Daoy (cell line): Measurements from ENCODE around the gene CEP170. TPM values are rescaled to one million over a fixed set of nuclear protein-coding genes. Genes with fewer than 3 reads are reported as not detected.

ENCODE experiments used
- DNase-seq: peaks from one replicate; pipeline ENCODE4 v3.0.0-alpha.2; 2015; ENCODE audit warnings: low read depth
- total RNA-seq: library from RNA; depleted of rRNA; stranded (reverse); fragments of >200 nt; shearing (Covaris generic); gene quantifications from 2 replicates; pipeline ENCODE4 v1.2.3, GENCODE V29; 2014

Gene CEP170
- total RNA-seq, 1 experiment from 2014 or later = 60.1 TPM

GRCh38 chr1:243267914-243268653 is 13.0 kb upstream of the CEP170 start:
- DNase-seq = peak; percentile 67

GRCh38 chr1:243267471-243267880 is 12.4 kb upstream of the CEP170 start:
- no peak for DNase-seq

DNA sequence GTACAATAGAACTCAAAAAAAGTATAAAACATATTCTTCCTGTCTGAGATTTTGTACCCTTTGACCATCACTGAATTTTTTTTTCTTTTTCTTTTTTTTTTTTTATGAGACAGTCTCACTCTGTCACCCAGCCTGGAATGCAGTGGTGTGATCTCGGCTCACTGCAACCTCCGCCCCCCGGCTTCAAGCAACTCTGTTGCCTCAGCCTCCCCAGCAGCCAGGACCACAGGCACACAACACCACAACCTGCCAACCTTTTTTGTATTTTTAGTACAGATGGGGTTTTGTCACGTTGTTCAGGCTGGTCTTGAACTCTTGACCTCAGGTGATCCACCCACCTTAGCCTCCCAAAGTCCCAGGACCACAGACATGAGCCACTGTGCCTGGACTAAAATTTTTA is 11.2 kb upstream of the CEP170 start:
- DNase-seq = no peak

- peak; percentile 46 for DNase-seq
Measured at GRCh38 chr1:243264717-243265116, 9.6 kb upstream of the CEP170 start.

DNA sequence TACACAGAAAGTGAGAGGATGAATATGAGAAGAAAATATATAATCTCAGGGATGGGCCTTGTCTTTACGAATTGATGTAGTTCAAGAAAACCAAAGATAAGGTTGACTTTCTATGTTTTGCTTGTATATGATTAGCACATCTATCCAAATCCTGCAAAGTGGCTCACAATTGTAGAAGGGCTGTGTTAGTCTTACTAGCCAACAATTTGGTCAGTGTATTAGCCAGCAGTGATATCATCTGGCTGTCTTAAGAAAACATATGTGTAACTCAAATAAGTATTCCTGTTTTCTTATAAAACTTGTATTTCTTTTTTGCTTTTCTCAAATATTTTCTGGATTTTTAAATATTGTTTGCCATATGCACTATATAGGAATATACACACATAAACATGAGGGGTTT is 6.3 kb upstream of the CEP170 start:
- no peak for DNase-seq

DNA sequence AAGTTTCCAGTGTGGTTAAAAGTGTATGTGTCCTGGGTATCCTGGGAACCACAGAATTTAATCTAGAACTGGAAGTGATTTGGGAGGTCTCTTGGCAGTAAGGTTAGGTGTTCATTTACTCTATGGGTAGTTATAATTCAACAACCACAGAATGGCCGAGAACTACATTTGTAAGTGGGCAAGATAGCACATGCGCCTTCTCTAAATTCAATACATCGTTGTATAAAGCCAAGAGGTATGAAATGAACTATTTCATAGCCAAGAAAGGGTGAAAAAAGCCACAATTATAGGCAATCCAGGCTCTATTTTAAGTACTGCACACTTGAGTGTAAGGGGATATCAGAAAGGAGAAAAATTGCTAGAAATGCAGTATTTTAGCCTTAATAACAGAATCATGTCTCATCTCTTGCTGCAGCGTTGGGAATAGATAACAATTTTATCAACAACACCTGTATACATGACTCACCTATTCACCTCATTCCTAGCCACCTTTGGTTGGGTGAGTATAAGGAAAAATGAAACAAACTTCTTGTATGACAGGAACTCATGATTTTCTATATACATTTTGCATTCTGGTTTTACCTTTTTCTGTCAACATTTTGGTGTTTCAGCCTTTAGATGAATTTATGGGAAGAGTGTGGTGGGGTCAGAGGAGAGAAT is 5.3 kb upstream of the CEP170 start:
- no peak for DNase-seq

DNA sequence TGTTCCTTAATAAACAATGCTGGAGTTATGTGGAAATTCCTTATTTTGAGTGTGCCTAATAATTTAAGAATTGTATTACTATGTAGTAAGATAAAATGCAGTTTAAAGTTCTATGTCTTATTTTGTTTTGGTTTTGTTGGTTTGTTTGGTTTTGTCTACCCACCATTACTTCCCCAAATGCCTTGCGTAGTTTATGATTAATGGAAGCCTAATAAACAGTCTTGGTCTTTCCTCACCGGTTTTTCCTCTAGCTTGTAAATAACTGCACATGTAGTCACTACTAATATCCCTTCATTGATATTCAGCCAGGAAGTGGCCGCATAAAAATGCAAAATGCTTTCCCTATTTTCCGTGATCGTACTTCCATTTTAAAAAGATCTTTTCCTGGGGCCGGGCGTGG is 3.6 kb upstream of the CEP170 start:
- DNase-seq = no peak

DNA sequence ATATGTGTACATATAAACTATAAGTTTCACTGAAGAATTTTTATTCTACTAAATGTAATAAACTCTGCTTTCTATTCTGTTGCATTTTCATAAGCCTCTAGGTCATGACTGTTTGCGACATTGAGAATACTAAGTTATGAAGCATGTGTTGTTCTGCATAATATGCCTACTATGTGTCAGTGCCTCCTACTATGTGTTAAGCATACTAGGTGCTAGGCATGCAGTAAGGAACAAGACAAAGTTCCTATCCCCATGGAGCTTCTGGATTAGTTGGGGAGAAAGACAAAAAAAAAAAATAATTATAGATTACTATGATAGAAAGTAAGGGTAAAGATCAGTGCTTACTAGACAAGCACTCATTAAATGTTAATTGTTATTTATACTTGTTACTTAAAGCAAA is 2.1 kb upstream of the CEP170 start:
- no peak for DNase-seq

DNA sequence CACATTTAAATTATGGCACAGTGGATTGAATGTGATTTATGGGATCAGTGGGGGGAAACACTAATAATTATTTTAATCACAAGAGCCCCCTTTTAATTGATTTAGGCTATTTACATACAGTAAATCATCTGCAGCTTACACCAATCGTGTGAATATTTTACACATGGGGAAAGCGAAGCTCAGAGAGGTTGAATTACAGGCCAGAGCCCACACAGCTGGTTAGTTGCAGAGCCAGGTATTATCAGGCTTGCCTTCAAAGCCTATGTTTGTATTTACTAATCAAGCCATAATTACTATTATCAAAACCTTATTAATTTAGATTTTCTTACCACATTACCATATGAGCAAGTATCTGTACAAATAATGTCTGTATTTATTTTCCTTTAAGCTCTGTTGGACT is 1.5 kb upstream of the CEP170 start:
- no peak for DNase-seq

DNA sequence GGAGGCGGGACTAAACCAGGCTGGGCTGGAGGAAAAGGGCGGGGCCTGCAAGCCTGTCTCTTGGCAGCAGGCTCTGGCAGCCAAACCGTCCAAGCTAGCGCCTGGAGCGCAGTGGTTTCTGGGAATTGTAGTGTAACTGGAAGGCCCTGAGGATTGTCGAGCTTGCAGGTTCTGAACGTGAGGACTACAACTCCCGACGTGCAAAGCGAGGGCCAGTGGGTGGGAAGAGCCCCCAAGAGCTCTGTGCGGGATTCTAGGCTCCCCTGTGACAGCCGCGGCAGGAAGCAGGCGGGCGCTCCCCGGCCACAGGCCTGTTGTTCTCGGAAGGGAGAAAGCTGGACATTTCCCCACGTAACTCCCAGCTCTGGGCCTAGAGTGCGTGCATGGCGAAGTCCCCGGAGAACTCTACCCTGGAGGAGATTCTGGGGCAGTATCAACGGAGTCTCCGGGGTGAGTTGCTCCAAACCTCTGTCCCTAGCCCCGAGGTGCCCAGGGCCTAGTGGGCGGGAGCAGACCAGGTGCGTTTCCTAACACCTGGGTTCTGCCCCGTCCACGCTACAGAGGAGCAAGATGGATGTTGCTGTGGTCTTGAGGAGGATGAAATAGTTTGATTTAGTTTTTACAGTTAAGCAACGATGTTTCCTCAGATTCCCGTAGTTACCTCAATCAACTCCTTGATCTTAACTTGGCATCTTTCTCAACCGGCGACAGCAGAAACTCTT is 871 bp upstream of the CEP170 start, which contains the start of gene SDCCAG8:
Gene SDCCAG8, plus strand, starts transcription at position 251 of the 722 bp plus-strand sequence. Its CDS starts 133 bp downstream, at position 384.
- peak; percentile 100 for DNase-seq

DNA sequence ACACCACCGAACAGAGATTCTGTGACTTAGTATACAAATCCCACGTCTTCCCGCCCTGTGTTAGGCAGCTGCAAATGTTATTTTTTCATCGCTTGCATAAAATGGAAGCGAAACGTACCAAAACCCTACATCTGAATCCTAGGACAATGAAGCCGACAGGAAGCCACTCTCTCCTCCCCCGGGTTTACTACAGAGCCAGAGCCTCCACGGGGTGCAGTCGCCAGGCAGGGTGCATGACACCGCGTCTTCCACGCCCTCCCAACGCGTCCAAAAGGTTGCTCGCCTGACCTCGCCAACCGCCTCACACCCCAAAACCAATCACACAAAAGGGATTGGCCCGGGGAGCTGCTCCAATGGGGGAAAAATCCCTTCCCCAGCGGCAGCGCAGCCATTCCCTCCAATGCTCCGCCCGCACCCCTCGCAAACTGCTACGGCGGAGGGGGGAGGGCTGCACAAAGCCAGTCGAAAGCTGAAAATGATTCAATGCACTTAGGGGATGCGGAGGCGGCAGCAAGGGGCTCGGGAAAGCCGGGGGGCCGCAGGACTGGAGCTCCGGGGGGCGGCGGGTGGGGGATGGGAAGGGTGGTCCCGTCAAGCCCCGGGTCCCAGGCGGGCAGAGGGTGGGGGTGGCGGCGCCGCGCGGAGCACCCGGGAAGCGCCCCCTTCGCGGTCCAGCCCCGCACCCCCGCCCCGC is 701 bp downstream of the CEP170 start:
- DNase-seq = peak; percentile 72

DNA sequence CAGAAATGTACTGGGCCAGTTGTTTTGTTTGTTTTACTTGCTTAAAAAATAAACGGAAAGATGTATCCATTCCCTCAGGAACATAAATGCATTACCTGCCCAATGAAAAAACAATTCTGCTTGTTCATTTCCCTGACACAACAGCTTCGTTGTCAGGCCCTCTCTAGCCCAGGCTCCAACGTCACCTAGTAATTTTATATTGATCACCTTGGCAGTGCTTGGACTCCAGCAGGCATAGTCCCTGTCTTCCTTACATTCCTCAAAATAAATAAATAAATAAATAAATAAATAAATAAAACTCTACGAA is 1.2 kb downstream of the CEP170 start:
- DNase-seq = no peak

DNA sequence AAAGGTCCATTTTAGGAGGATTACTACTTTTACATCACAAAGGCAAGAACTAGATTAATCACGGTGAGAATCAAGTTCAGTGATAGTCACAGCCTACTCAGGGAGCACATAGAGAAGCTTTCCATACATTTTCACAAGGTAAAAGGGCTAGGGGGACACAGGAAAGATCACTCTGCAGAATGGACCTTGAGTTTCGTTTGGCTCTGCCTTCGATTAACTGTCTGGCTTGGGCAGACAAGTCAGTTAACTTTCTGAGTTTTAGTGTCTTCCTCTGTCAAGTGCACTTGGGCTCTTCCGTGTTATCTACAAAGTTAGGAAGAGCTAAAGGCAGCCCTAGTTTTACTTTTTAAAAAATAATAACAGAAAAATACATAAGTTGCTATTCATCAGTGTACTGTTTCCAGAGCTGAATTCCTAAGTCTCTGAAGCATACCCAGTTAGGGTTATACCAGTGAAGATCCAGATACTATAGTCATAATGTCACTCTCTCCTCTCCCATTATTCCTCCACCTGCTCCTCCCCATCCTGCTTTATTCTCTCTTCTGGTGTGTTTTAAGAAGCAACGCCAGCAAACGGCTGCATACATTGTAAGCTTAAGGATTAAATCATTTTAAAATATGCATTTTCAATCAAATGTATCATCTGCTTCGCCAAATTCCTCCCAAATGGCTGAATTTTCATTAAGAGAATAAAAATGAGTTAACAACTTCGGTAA is 1.7 kb downstream of the CEP170 start:
- no peak for DNase-seq

GRCh38 chr1:243251539-243251938 is 3.5 kb downstream of the CEP170 start:
- no peak for DNase-seq

- no peak for DNase-seq
Measured at GRCh38 chr1:243250102-243250501, 5.0 kb downstream of the CEP170 start.

GRCh38 chr1:243249214-243249613 is 5.9 kb downstream of the CEP170 start:
- DNase-seq = no peak

DNA sequence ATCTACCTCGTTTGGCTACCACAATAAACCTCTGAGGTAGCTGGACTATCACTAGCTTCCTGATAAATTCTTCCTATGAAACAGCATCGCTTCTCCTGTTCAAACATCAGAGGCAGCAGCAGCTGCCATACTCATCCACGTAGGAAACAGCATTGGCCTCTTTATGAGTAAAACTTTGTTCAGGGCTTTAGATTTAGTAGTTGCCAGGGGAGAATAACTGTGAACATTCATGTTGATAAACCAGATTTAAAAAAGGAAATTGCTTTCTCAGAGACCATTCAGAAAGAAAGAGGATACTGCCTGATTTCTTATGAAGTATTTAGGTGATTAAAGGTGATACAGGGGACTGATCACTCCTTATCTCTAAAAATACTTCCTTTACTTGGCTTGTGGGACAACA is 7.2 kb downstream of the CEP170 start:
- no peak for DNase-seq

GRCh38 chr1:243246916-243247315 is 8.2 kb downstream of the CEP170 start:
- no peak for DNase-seq

DNA sequence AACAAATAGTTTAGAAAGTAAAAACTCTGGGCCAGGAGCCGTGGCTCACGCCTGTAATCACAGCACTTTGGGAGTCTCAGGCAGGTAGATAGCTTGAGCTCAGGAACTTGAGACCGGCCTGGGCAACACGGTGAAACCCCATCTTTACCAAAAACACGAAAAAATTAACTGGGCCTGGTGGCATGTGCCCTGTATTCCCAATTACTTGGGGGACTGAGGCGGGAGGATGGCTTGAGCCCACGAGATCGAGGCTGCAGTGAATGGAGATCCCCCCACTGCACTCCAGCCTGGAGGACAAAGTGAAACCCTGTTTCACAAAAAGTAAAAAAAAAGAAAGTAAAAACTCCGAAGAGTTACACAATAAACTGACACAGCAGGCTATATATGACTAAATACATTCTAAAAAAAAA is 10.6 kb downstream of the CEP170 start:
- no peak for DNase-seq

GRCh38 chr1:243236604-243237252 is 18.4 kb downstream of the CEP170 start:
- no peak for DNase-seq

GRCh38 chr1:243234978-243235647 is 20.0 kb downstream of the CEP170 start:
- DNase-seq = no peak
